ENCODE measurements around the gene TEX261.

- TF ChIP-seq CTCF (IDR thresholded peaks at IDR 0.05; ENCODE audit: insufficient read depth, low read length) (no peak), POLR2AphosphoS5 (IDR thresholded peaks at IDR 0.05; ENCODE audit: low read depth) (no peak), REST (IDR thresholded peaks at IDR 0.05; ENCODE audit: insufficient replicate concordance, low read depth) (no peak)
These were observed 24.0 kb upstream of the TEX261 start for GRCh38 chr2:71018625-71019024.

Measured in HL-60 (cell line).